Stimulated activated CD8-positive, alpha-beta memory T cell treated with anti-CD3 and anti-CD28 coated beads, Interleukin-7, amount 100 ng/mL, for 1 hour (primary cell): ENCODE measurements around the gene TFCP2L1.

Experiments used
- DNase-seq, 2 donors: peaks; one replicate each; pipeline ENCODE4 v3.0.0-alpha.2; 2020; ENCODE audit warnings: low read depth in 2 of 2

The TFCP2L1 gene

GRCh38 chr2:121172456-121172855 is 112.5 kb downstream of the TFCP2L1 start:
- no peak for DNase-seq

- DNase-seq: no peak
Observed at GRCh38 chr2:121171625-121172119, 113.3 kb downstream of the TFCP2L1 start.

GRCh38 chr2:121170577-121170976 is 114.4 kb downstream of the TFCP2L1 start:
- no peak for DNase-seq

GRCh38 chr2:121167411-121167810 is 117.6 kb downstream of the TFCP2L1 start:
- DNase-seq: no peak
